NCI-H446 (cell line): ENCODE results near the gene TCF4.
A peak's percentile ranks its signal among the peaks of the same experiment; 100 is the strongest.

Experiments used
- DNase-seq, 2 experiments: peaks; one replicate each; lab custom pipeline; 2025; lab: John Stamatoyannopoulos, UW

Gene TCF4

DNA sequence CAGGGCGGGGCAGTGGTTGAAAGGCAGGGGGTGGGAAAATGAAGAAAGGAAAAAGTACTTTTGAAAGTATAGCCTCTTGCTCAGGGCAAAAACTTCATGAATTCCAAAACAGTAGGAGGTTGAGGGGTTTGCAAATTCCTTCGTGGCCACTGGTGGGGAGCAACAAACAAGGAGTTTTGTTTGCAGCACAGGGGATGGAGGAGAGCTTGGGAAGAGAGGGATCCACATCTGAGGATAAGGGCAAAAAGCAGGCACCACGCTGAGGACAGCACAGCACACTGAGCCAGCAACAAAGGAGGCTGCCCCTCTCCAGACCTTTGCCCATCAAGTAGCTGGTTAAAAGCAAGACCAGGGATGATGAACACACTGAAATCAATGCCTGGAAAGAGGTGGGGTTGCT is 148.9 kb downstream of the TCF4 start:
- DNase-seq, result no peak

DNA sequence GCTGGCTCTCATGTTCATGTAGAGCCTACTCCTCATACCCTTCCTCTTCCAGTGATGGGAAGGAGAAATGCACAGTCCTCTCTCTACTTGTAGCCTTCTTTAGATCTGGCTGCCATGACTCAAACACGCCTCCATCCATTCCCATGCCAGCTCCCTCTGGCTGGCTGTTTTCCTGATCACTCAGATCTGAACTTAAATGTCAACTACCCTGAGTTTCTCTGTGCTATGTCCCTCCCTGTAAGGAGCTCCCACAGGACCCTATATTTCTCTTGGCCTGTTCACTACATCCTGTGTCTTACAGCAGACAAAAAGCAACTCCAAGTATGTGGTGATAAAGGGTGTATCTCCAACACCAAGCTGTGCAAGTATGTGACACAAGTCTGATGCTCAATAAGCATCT is 152.4 kb downstream of the TCF4 start:
- DNase-seq, result no peak

DNA sequence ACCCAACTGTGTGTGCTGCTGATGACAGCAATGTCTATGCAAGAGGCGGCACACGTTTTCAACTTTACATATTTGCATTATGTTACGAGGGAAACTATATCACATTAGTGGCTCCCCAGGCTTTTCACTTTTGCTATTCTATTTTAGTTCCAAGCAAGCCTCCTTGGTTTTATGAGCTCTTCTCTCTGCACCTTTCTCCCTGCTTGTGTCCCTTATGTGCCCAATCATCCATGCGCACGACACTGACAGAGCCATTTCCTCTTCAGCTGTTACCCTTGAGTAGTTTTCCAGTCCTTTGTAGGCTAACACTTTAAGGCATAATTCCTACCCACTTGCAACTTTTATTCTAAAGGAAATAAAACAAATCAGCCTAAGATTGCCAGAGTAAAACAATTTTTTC is 154.3 kb downstream of the TCF4 start:
- no peak for DNase-seq

DNA sequence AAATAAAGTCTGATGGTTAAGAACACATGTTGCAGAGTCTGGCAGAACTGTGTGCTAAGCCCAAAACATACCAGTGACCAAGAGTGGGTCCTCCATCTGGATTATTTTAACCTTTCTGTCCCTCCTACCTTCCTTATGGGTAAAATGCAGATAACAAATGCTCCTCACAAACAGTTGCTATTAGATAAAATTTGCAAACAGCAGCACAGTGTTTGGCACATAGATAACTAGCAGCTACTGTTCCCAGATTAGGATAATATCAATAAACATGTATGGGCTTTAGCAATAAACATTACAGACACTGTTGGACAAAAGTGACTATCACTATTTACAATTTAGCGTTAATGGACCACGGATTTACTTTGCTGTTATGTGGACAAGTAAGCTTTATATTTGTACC is 154.9 kb downstream of the TCF4 start:
- no peak for DNase-seq

DNA sequence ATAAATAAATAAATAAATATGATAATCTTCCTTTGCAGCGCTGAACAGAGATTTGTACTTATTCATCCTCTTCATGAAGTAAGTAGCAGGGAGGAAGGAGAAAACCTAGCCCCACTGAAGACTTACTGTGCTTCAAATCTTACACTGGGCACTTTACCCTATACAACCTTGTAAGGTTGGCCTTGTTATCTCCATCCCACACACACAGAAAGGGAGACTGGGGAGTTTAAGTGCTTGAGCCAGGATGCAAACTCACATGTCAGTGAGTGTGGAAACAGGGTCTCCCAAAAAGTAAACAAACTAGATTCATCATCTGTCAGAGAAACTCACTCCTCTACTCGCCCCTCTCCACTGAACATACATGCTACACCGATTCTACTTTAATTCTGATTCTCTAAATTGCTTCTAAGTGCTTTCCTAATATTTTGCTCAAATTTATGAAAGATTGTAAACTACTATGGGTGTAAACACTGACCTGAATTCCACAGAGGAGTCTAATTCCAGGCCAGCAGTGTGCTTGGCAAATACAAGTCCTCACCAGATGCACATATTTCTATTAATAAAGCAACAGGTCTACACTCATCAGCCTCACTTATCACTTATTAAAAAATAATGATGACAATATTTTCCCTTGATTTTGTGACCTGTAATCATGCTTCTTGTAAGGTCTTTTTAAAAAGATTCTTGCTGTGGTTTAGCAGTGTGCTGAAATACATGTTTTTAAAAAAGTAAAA is 155.5 kb downstream of the TCF4 start:
- DNase-seq, result no peak

DNA sequence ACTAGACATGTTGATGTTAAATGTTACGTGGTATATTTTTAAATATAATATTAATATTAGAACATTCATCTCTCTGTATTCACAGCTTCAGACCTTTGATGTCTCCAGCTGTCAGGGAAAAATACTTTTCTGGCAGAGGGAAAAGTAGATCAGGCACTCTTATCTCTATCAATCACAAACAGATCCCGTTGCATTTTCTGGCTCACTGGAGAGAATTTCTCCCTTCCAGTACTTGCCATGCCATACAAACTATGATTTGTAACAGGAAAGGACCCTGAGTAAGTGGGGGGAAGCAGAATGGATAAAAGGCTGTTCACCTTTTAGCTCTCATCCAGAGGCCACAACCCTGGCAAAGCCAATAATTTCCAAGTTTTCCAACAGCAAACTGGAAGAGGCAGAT is 158.0 kb downstream of the TCF4 start:
- no peak for DNase-seq

DNA sequence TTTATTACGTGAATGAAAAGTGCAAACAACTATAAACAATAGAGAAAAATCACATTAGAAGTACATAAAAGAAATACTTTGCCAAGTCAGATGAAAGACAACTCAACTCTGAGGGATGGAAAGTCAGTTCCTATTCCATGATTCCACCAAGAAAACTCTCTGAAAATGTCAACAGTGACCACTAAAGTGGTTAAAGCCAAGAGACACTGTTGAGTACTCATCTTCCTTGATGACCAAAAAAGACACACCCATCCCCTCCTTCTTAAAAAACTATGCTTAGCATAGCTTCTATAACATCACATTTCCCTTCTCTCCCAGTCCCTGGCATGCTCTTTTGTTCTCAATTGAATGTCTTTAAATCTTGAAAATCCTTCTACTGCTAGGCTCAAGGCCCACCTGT is 160.0 kb downstream of the TCF4 start:
- no peak for DNase-seq

DNA sequence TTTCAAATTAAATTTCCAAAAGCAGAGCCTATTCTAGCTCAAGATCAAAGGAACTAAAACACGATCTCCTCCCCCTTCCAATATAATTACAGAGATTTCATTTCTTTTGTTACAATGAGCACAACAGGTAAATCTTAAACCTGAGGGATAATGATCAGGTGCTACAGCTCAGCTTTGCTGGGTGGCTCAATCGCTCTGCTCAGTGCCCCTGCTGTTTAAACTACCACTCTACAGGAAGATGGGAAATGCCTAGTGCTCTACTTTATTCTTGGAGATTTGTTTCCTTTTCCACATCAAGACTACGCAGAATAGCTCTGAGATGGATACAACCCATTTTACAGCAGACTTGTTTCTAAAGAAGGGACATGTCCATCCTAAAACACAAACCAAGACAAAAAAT is 162.3 kb downstream of the TCF4 start:
- DNase-seq, result no peak

DNA sequence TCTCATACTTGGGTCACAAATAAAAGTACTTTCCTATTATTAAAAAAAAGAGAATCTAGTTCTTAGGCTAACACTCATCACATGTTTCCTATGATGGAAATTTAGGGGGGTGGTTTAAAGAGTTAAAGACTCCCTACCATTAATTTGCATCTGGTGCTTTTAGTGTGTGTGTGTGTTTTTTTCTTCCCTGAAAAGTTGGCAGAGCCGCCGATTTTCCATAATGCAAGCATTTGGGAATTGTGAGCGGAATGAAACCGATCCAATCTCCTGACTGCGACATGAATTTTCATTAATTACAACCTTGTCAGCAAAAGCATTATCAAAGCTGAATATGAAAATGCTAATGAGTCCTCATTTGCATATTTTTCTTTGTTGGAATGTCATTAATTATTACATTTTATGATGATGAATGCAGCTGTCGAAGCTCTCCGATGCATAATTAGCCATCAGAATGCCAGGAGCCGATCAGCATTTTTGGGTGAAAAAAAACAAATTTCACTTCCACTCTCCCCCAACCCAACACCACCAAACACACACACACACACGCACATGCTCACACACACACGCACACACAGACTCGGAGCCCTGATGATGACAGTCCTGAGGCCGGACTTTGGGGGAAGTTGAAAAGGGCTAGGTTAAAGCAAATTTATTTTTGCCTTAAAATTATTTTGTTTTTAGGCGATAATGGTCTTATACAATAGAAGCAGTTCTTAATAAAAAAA is 165.4 kb downstream of the TCF4 start:
- DNase-seq, result peak; percentile 90

DNA sequence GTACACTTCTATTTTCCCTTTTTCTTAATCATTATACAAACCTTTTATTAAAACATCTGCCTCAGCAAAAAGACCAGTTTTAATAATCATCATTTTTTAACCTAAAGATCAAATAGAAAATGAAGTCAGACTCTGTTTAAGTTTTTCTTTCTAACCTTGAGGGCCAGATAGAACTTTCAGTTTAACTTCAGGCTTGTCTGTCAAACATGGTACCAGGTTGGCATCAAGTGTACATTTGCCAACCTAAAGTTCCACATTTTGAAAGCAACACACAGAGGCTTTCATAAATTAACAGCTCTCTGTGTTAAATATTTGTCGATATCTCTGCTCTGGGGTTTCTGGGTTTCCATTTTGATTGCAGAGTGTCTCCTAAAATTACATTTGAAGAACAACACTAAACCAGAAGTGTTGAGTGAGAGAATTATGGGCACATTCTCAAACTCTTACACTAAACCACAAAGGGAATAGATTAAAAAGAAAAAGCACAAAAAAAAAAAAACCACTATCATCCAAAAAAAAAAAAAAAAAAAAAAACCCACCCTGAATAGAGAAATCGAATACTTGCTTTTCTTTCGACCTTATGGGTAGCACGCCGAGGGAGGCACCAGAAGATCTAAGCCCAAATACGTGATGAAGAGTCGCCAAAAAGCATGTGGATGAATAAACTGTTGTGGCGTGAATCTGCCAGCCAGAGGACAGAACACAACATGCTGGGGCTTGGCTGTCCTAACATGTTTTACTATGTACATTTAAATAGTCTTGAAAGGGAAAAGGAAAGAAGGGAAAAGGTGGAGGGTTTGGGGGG is 166.2 kb downstream of the TCF4 start:
- peak; percentile 77 to 84 for DNase-seq

DNA sequence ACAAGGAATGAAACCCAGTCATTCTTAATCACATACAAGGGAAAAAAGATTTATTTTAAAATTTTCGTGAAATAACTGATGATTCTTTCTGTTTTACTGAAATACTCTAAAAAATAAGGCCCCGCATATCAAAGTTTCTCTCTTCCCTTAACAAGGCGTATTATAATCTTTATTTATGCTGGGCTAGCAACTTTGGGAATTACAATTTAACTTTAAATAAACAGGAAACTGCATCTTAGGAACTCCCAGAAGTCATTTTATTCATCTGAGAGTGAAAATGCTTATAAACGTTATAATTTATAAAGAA is 166.7 kb downstream of the TCF4 start:
- no peak for DNase-seq

DNA sequence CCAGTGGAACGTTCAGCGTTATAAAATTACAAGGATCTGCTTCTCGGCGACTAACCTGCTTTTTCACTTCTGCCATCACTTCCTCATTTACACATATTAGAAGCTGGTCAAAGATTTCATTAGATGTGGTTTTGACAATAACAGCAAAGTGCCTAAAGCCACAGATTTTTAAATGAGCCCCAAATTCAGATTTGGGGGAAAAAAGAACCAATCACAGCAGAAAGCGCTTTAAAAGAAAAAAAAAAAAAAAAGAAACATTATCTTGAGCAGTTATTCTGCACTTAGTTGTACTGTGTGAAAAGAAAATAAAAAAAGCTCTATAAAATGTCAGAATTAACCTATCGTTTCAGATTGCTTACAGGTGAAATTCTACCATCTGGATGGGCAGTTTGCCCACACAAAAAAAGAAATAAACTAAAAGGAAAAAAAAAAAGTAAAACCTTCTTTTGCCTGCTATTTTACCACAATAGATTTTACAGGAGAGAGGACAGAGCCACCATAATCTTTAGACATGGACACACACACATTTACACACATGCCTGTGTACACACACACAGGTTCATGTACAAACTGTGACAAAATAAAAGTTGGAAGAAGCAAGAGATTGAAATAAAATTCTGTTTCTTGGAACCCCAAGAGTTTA is 167.2 kb downstream of the TCF4 start:
- no peak for DNase-seq

DNA sequence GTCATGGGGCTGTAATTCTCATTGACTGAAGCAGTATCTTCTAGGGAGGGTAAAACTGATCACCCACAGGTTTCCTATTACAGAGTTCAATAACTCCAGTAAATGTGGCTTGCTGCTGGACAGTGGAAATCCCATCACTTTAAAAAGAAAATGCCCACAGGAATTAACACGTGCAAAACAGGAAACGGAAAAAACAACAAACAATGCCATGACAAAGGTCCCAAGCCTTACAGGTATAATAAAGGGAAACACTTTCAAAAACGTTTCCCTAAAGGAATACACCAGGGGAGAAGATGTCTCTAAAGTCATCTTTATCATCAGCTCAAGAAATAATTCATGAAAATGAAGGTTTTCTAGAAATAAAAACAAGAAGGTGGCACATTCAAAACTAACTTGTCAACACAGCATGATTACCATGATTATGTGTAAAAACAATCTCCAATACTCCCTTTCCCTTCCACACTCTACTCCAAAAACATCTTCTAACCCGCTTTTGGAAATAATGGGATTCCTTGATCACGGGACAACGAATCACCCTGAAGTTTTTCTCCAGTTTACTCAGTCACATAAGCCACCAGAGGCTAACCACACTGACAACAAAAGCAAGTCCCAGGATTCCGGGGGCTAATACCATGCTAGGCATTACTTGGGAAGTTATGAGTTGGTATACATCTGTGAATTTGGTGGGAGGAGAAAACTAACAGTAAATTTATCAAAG is 167.9 kb downstream of the TCF4 start:
- DNase-seq, result no peak

DNA sequence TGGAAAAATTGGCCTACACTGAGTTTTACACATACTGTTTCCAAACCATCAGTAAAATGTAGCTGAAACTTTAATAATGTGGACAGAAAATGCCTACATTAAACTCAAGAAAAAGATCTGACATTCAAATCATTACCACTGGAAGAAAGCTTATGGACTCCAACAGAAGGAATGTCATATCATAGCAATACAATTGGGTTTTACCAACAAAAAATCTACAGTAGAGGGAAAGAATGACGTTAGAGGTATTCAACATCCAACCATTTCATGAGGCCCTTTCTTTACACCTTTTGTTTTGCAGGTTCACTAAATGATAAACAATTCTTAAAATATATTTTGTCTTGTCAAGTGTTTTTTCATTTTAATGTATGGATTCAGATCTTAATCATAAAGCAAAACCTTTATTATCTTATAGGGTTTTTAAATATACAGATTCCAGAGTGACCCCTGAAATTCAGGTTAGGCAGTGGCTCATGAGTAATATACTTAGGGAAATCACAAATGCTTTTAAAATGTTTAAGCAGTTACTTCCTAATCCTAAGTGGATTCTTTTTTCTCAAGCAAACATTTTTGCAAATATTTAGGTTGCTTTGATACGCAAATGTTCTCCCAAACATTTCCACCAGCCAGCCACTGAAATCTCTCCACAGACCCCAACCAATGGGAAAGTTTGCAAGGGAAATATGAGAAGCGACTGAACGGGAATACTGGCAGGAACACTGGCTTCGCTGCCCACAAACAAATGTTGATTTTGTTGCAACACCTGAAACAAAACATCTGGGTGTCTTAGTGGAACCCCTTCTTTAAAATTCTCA is 168.7 kb downstream of the TCF4 start:
- peak in 1 of 2 experiments; percentile 23 for DNase-seq

DNA sequence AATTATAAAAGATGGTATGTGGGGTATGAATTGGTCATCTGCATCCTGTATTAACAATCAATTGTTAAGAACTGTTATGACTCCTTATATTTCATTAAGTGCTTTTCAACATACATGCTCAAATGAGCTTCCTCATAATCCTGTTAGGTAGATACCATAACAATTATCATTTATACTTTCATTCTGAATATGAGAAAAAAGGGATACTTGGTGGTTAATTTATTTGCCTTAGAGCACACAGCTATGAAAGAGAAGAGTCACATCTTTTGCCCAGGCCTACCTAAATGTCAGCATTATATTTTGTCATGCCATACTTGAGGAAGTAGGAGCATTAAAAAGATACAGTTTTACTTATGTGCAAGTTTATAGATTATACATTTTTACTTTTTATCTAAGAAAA is 169.6 kb downstream of the TCF4 start:
- no peak for DNase-seq

DNA sequence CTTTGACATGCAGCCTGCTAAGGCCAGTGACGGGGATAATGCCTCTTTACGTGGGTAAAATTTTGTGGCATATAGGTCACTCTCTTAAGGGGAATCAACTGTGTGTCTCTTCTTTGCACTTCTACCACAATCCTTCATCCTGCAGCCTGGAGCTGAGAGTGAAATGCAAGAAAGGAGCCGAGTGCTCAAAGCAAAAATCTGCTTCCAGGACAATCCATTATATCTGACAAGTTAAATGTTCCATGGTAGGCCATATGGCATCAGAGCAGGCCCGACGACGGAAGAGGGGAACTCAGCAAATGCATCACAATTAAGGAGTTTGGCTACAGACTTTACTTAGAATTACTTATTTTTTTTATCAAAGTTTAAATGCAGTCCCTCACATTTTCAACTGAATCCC is 171.2 kb downstream of the TCF4 start:
- DNase-seq, result peak; percentile 81 to 82

DNA sequence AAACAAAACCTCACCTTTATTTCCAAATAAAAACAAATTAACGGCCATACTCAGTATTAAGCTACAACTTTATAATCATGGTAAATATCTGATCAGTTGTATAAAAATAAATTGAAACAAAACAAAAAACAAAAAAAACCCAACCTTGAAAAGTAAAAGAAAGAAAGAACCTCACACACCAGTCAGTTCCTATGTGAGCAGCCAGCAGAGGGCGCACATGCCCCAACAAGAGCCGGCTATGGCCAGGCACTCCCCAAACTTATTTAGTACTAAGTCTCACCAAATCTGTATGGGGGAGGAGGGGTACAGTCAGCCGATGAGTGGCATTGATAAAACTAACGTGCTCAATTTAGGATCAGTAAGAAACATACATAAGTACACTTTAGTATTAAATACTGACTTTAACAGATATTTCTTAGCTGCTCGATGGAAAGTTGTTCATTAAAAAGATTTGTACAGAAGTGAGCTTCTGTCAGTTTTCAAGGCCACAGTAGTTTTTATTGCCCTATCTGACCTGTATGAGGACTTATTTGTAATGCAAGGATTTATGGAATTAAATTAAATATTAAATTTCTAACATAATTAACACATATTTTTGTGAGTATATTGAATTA is 172.6 kb downstream of the TCF4 start:
- DNase-seq, result peak; percentile 71 to 87

DNA sequence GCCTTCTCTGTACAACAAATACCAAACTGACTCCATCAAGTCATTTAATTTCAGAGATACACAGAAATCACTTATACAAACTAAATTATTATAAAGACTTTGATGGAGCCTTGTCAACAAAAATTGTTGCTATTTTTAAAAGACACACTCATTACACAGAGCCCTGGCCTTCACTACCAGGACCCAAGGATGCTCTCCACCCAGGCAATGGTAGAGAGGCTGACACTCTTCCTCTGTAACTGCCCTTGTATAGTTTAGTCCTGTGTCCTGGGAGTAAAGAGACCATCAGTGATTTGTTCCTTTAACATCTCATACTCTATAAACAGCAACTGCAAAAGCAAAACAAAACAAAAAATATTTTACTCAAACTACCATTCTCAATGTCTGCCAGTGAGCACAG is 173.5 kb downstream of the TCF4 start:
- no peak for DNase-seq

DNA sequence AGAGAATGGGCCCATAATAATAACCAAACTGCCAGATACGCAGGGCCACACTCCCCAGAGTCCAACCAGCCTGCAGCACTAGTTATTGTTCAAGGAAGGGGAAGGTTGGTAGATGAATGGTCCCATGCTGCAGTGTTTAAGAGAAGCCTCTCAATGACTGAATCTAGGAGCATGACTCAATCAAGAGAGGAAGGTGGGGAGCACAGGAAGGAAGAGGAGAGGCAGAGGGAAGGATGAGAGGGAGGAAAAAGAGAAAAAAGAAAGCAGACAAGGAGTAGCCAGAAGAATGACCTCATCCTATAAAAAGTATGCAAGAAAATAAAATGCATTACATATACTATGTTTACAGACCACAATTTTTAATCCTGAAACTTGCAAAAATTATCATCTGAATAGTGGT is 174.5 kb downstream of the TCF4 start:
- no peak for DNase-seq

DNA sequence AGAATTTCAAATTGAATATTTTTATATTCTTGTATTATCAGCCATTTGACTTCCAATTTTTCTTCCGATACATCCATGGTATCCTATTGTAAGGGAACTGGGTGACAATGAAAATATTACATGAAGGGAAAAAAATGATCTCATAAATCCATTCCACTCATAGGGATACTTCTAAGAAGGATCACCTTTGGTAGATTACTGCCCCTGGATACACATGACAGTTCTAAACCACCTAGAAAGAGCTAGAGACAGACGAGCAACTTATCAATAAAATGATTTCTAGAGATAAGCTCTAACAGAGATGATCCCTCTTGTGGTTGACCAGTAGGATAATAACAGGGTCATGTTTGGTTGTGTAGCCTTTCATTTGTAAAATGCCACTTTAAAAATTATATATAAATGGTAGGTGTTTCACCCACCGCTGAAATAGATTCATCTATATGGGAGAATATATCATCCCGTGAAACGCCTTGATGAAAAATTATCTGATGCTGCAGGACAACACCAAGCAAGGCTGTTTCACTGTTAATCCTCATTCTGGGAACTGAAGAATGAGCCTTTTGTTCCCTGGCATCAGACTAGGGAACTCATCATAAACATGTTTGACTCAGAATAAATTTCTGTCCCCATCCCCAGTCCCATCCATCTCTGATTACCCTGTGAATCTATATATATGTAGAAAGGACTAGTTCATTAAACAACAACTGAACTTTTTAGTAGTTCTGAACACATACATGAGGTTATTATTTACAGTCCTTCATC is 180.0 kb downstream of the TCF4 start:
- DNase-seq, result no peak
